ENCODE results near the gene VTI1A.
A peak's percentile ranks its signal among the peaks of the same experiment; 100 is the strongest.

VTI1A gene

DNA sequence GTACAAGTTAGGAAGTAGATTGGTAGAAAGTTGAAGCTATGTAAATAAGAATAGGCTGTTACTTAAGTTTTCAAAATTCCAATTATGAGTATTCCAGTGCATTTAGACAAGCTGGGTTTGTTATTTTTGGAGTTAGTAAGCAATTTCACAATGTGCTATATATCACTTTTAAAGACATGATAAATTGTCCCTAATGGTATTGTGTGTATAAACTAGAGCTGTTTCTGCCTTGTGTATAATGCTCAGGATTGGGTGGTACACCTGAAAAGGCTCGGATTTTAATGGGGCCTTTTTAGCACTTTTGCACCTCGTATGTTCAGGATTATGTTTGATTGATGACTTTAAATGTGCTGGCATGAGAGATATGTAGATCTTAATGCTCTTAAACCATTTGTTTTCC lies 175.8 kb downstream of the VTI1A start:
- TF ChIP-seq POLR2AphosphoS5 (IDR thresholded peaks at IDR 0.05; ENCODE audit: borderline replicate concordance, low read depth, low read length) (no peak), EZH2 (IDR thresholded peaks at IDR 0.05) (no peak), FOXP2 (optimal IDR thresholded peaks at IDR 0.05; ENCODE audit: control extremely low read depth, extremely low read length, insufficient read depth) (no peak)
- Histone ChIP-seq H3K9me3 (ENCODE audit: low read depth, low read length) (no peaks in the 10 kb centered on the region), H3K4me3 (no peak overlapping the region), H3K27ac (no peak overlapping the region), H3K36me3 (ENCODE audit: insufficient read depth, low read length) (no peaks in the 10 kb centered on the region), H3K9ac (ENCODE audit: insufficient read length) (no peak overlapping the region)
- no peak for DNase-seq (ENCODE audit: low read depth, low spot score)

DNA sequence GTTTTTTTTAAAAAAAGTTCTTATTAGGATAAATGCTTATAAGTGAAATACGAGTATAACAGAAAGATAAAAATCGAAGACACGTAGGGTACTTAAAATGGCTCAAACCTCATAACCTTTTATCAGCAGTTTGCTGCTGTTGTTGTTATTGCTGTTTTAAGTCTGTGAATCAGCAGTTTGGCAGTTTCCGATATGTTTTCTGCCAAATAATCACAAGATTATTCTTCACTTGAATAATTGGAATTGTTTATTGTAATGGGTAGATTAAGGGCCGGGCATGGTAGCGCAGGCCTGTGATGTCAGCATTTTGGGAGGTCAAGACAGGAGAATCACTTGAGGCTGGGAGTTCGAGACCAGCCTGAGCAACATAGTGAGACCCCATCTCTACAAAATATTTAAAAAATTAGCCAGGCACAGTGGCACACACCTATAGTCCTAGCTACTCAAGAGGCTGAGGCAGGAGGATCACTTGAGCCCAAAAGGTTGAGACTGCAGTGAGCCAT lies 177.6 kb downstream of the VTI1A start:
- no peak overlapping the region for H3K9ac ChIP-seq (ENCODE audit: insufficient read length)
- no peak overlapping the region for H3K27ac ChIP-seq
- DNase-seq (ENCODE audit: low read depth, low spot score): no peak
- H3K4me3 ChIP-seq: no peak overlapping the region
- no peaks in the 10 kb centered on the region for H3K36me3 ChIP-seq (ENCODE audit: insufficient read depth, low read length)
- TF ChIP-seq EZH2 (IDR thresholded peaks at IDR 0.05) (no peak), FOXP2 (optimal IDR thresholded peaks at IDR 0.05; ENCODE audit: control extremely low read depth, extremely low read length, insufficient read depth) (no peak), POLR2AphosphoS5 (IDR thresholded peaks at IDR 0.05; ENCODE audit: borderline replicate concordance, low read depth, low read length) (no peak)
- no peaks in the 10 kb centered on the region for H3K9me3 ChIP-seq (ENCODE audit: low read depth, low read length)

DNA sequence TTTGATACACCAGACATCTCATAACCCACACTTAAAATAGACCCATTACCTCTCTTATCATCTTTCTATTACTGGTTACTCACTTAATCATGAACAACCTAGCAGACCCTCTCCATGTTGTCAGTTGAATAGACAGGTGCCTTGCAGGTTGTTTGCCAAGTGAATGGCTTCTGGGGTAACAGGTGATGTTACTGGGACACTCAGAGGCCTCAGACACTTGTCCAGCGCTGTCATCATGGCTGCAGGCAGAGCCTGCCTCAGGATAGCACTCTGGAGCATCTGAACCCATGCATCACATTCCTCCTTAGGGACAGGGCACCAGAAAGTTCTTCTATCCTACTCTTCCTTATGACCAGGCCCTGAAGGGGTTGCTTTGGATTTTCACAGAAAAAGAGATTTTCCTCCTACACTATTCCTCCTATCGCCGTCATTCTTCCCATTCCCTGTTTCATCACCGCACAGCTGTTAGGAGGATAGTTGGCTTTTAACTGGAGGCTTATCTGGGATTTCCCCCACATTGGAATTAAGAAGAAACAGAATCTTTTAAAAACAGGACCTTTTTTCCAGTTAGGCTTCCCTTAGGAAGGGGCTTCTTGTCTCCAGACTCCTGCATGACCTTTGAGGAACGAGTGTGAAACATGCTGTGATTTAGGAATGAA lies 182.1 kb downstream of the VTI1A start:
- H3K9me3 ChIP-seq (ENCODE audit: low read depth, low read length): no peaks in the 10 kb centered on the region
- no peak for DNase-seq (ENCODE audit: low read depth, low spot score)
- no peaks in the 10 kb centered on the region for H3K36me3 ChIP-seq (ENCODE audit: insufficient read depth, low read length)
- TF ChIP-seq POLR2AphosphoS5 (IDR thresholded peaks at IDR 0.05; ENCODE audit: borderline replicate concordance, low read depth, low read length) (no peak), EZH2 (IDR thresholded peaks at IDR 0.05) (no peak), FOXP2 (optimal IDR thresholded peaks at IDR 0.05; ENCODE audit: control extremely low read depth, extremely low read length, insufficient read depth) (no peak)
- H3K9ac ChIP-seq (ENCODE audit: insufficient read length): no peak overlapping the region
- H3K27ac ChIP-seq: no peak overlapping the region
- no peak overlapping the region for H3K4me3 ChIP-seq

DNA sequence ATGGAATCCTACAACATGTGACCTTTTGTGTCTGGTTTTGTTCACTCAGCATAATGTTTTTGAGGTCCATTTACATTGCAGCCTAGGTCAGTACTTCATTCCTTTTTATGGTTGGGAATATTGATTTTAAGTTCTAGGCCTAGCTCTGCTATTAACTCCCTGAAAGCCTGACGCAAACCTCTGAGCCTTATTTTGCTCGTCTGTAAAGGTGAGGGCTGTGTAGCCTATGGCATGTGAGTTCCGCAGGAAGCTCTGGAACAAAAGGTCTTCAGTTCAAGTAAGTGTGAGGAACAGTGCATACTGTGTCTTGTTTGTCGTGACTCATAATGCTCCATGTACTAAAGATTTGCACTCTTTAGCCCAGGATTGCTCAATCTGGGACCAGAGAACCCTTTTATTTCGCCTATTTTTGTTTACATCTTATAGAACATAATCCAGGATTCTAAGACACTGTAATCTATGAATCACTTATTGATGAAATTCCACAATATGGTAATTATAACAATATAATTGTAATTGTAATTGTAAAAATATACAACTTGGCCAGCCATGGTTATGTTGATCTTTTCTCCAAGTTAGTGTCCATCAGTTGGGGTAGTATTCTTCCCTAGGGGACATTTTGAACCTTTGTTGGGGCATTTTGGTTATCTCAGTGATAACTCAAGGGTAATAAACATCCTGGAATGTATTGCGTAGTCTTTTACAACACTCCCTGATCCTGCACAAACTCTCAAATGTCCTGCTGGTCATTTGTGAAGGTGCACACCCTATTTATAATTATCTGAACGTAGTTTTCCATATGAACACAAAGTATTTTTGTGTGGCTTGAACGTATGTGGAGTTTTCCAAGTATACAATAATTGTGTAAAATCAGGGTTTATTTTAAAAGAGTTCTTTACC lies 184.7 kb downstream of the VTI1A start:
- no peak overlapping the region for H3K27ac ChIP-seq
- H3K9ac ChIP-seq (ENCODE audit: insufficient read length): no peak overlapping the region
- no peak for TF ChIP-seq FOXP2 (optimal IDR thresholded peaks at IDR 0.05; ENCODE audit: control extremely low read depth, extremely low read length, insufficient read depth)
- no peak for TF ChIP-seq POLR2AphosphoS5 (IDR thresholded peaks at IDR 0.05; ENCODE audit: borderline replicate concordance, low read depth, low read length)
- DNase-seq (ENCODE audit: low read depth, low spot score): no peak
- H3K36me3 ChIP-seq (ENCODE audit: insufficient read depth, low read length): no peaks in the 10 kb centered on the region
- no peak overlapping the region for H3K4me3 ChIP-seq
- no peaks in the 10 kb centered on the region for H3K9me3 ChIP-seq (ENCODE audit: low read depth, low read length)

DNA sequence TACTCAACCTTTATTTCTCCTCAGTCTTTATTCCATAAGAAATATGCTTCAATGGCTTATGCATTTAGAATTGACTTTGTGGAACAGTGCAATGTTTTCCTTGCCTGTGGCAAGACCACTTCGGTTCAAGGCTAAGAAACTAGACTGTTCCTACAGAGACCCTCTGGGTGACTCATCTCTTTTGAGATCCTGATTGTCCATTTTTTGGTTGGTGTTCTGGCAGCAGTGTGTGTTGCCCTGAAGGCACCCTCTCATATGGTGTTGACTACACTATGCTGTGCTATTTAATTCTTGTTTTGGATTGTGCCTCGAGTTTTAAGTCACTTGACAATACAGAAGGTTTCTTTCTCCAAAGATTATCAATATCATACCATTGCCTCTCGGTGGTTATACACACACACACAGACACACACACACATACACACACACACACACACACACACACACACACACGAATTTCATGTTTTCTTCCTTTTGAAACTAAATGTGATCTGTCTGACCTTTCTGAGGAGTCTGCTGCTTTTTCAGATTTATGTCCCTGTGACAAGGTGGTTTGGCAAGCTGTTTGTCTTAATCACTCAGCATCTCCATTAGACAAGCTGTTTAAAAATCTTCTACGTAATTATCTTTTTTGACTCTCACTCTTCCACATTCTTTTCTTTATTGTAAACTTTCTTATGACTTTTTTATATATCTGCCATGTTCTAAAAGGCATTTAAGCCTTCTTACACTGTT lies 187.2 kb downstream of the VTI1A start:
- Histone ChIP-seq H3K4me3 (no peak overlapping the region), H3K27ac (peak overlapping the region; percentile 36; the same call in 1 of the 2 replicates), H3K36me3 (ENCODE audit: insufficient read depth, low read length) (no peaks in the 10 kb centered on the region), H3K9ac (ENCODE audit: insufficient read length) (no peak overlapping the region), H3K9me3 (ENCODE audit: low read depth, low read length) (no peaks in the 10 kb centered on the region)
- no peak for DNase-seq (ENCODE audit: low read depth, low spot score)
- no peak for TF ChIP-seq POLR2AphosphoS5 (IDR thresholded peaks at IDR 0.05; ENCODE audit: borderline replicate concordance, low read depth, low read length)
- no peak for TF ChIP-seq FOXP2 (optimal IDR thresholded peaks at IDR 0.05; ENCODE audit: control extremely low read depth, extremely low read length, insufficient read depth)
- no peak for TF ChIP-seq EZH2 (IDR thresholded peaks at IDR 0.05)

DNA sequence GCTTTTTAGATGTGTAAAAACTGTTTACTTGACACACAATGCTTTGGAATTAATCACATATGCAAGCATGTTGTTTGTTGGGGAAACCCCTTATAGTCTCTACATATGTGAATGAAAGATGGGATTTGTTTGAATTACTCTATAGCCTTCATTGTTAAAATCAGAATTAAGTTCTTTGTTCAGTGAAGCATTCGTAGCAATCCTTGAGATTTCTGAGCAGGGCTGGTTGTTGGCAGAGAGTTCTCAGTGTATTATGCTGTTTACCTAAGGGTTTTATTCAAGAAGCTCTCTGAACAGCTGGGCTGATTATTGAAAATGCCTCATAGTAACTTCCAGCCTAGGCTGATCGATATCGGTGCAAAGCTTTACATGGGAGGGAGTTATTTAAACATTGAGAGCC lies 190.9 kb downstream of the VTI1A start:
- no peak overlapping the region for H3K27ac ChIP-seq
- TF ChIP-seq FOXP2 (optimal IDR thresholded peaks at IDR 0.05; ENCODE audit: control extremely low read depth, extremely low read length, insufficient read depth) (no peak), POLR2AphosphoS5 (IDR thresholded peaks at IDR 0.05; ENCODE audit: borderline replicate concordance, low read depth, low read length) (no peak), EZH2 (IDR thresholded peaks at IDR 0.05) (no peak)

DNA sequence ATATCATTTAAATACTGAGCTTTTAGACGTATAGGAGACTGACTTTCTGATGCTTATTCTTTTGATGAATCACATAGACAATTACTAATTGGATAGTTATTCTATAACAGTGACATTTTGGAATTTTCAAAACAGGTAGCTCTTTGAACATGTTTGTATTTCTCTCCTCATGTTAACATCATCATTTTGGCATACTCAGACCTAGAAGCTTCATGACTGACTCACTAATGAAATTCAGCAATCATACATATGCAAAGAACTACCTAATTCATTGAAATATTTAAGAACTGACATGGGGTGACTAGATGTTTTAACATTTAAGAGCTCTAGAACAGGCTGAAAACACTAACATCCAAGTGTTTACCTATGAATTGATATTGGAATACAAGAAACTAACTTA lies 192.3 kb downstream of the VTI1A start:
- H3K27ac ChIP-seq: no peak overlapping the region
- TF ChIP-seq EZH2 (IDR thresholded peaks at IDR 0.05) (no peak), POLR2AphosphoS5 (IDR thresholded peaks at IDR 0.05; ENCODE audit: borderline replicate concordance, low read depth, low read length) (no peak), FOXP2 (optimal IDR thresholded peaks at IDR 0.05; ENCODE audit: control extremely low read depth, extremely low read length, insufficient read depth) (no peak)
- no peaks in the 10 kb centered on the region for H3K36me3 ChIP-seq (ENCODE audit: insufficient read depth, low read length)
- DNase-seq (ENCODE audit: low read depth, low spot score): no peak
- no peaks in the 10 kb centered on the region for H3K9me3 ChIP-seq (ENCODE audit: low read depth, low read length)
- no peak overlapping the region for H3K9ac ChIP-seq (ENCODE audit: insufficient read length)
- no peak overlapping the region for H3K4me3 ChIP-seq

More for the DNA sequence above, 190.9 kb downstream of the VTI1A start:
- Histone ChIP-seq H3K36me3 (ENCODE audit: insufficient read depth, low read length) (no peaks in the 10 kb centered on the region), H3K4me3 (no peak overlapping the region), H3K9me3 (ENCODE audit: low read depth, low read length) (no peaks in the 10 kb centered on the region), H3K9ac (ENCODE audit: insufficient read length) (no peak overlapping the region)
- no peak for DNase-seq (ENCODE audit: low read depth, low spot score)

DNA sequence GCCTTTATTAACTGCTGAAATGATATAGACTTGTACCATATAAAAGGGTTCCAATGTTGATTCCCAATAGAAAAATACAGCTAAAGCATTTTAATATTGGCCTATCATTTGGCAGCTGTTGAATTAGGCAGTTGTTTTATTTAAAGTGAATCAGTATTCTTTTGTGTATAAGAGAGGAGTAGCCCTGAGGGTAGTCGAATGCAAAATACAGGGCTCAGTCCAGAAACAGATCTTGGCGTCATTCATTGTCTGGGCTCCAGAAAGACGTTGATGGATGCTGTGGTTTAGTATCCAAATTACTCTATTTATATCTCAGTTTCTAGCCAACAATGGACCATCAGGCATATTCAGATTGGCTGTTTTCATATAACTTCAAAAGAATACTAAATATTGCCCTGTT lies 193.6 kb downstream of the VTI1A start:
- Histone ChIP-seq H3K27ac (no peak overlapping the region), H3K4me3 (no peak overlapping the region), H3K9ac (ENCODE audit: insufficient read length) (no peak overlapping the region), H3K36me3 (ENCODE audit: insufficient read depth, low read length) (no peaks in the 10 kb centered on the region), H3K9me3 (ENCODE audit: low read depth, low read length) (no peaks in the 10 kb centered on the region)
- TF ChIP-seq POLR2AphosphoS5 (IDR thresholded peaks at IDR 0.05; ENCODE audit: borderline replicate concordance, low read depth, low read length) (no peak), EZH2 (IDR thresholded peaks at IDR 0.05) (no peak), FOXP2 (optimal IDR thresholded peaks at IDR 0.05; ENCODE audit: control extremely low read depth, extremely low read length, insufficient read depth) (no peak)
- DNase-seq (ENCODE audit: low read depth, low spot score): no peak

All from SK-N-MC (cell line).